ENCODE data around the gene NTMT1.

The NTMT1 gene

DNA sequence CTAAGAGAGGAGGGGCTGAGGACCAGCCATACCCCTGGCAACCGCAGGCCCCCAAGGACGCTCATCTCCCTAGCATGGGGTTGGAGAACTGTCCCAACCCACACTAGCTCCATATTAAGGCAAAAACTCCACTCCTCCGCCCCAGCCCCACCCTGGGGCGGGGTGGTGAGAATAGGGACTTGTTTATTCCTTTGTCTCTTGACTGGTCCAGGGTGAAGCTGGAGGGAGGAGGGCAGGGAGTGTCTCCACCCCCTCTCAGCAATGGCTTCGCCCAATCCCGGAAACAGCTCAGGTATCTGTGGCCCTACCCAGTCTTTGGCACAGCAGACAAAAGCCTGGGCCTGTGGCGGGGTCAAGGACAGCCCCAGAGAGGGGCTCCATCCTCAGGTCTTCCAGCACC, 56.4 kb downstream of the NTMT1 start:
- DNase-seq, result no peak

DNA sequence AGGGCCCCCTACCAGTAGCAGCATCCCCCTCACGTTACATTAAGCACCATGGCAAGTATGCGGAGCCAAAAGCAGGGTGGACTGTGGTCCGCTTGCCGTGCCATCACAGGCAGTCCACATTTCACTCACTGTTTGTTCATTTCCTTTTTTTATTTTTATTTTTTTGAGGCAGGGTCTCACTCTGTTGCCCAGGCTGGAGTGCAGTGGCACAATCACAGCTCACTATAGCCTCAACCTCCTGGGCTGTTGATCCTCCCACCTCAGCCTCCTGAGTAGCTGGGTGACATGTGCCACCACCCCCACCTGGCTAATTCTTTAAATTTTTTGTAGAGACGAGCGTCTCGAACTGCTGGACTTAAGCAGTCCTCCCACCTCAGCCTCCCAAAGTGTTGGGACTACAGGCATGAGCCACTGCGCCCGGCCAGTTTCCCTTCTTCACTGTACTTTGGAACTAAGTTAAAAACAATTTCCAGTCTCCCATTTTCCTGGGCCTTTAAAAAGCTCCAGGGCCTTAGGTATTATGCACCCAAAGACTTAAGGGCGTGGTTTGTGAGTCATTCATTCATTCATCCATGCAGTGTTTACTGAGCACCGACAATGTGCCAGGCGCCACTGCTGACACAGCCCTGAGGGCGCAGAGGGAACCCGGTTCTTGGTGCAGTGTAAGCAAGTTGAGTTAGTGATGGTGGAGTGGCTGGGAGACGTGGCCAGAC, 59.4 kb downstream of the NTMT1 start:
- no peak for DNase-seq
